Ishikawa (cell line): ENCODE data around the gene GCAT.

Experiments used
- CEBPB ChIP-seq: IDR thresholded peaks from 2 replicates; pipeline ENCODE4 v1.6.1; 2012
- CREB1 ChIP-seq: IDR thresholded peaks from 2 replicates; pipeline ENCODE4 v1.6.1; 2012; ENCODE audit warnings: low read depth
- EGR1 ChIP-seq: IDR thresholded peaks from 2 replicates; pipeline ENCODE4 v1.6.1; 2012
- EP300 ChIP-seq: IDR thresholded peaks from 2 replicates; pipeline ENCODE4 v1.6.1; 2012; ENCODE audit warnings: borderline replicate concordance
- FOXM1 ChIP-seq: IDR thresholded peaks from 2 replicates; pipeline ENCODE4 v1.6.1; 2012; ENCODE audit warnings: low read depth, borderline replicate concordance
- NFIC ChIP-seq: IDR thresholded peaks from 2 replicates; pipeline ENCODE4 v1.6.1; 2012
- RAD21 ChIP-seq: IDR thresholded peaks from 2 replicates; pipeline ENCODE4 v1.6.1; 2012; ENCODE audit warnings: low read depth
- REST ChIP-seq: IDR thresholded peaks from 2 replicates; pipeline ENCODE4 v1.6.1; 2012; ENCODE audit warnings: low read depth, mild to moderate bottlenecking
- TAF1 ChIP-seq: IDR thresholded peaks from 2 replicates; pipeline ENCODE4 v1.6.1; 2012; ENCODE audit warnings: low read depth, mild to moderate bottlenecking
- TCF12 ChIP-seq: IDR thresholded peaks from 2 replicates; pipeline ENCODE4 v1.6.1; 2012; ENCODE audit warnings: low read depth
- TEAD4 ChIP-seq: IDR thresholded peaks from 2 replicates; pipeline ENCODE4 v1.6.1; 2012
- YY1 ChIP-seq: IDR thresholded peaks from 2 replicates; pipeline ENCODE4 v1.6.1; 2012; ENCODE audit warnings: low read depth
- ZBTB7A ChIP-seq: IDR thresholded peaks from 2 replicates; pipeline ENCODE4 v1.6.1; 2012; ENCODE audit warnings: low read depth
- TF ChIP-seq, protein P1 (sequence below): IDR thresholded peaks from 2 replicates; pipeline ENCODE4 v1.6.1; 2012
- TF ChIP-seq, protein P2 (sequence below): IDR thresholded peaks from 2 replicates; pipeline ENCODE4 v1.6.1; 2012

Gene GCAT

GRCh38 chr22:37782340-37783168, 25.2 kb upstream of the GCAT start:
- no peak for TF ChIP-seq TCF12
- no peak for TF ChIP-seq RAD21
- TF ChIP-seq ZBTB7A, result no peak
- no peak for TF ChIP-seq YY1
- TF ChIP-seq, protein P1, sequence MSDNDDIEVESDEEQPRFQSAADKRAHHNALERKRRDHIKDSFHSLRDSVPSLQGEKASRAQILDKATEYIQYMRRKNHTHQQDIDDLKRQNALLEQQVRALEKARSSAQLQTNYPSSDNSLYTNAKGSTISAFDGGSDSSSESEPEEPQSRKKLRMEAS, result no peak
- TF ChIP-seq TAF1, result no peak
- TF ChIP-seq FOXM1, result no peak
- no peak for TF ChIP-seq TEAD4
- TF ChIP-seq CEBPB, result no peak
- no peak for TF ChIP-seq NFIC
- TF ChIP-seq, protein P2, sequence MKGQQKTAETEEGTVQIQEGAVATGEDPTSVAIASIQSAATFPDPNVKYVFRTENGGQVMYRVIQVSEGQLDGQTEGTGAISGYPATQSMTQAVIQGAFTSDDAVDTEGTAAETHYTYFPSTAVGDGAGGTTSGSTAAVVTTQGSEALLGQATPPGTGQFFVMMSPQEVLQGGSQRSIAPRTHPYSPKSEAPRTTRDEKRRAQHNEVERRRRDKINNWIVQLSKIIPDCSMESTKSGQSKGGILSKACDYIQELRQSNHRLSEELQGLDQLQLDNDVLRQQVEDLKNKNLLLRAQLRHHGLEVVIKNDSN, result no peak
- no peak for TF ChIP-seq CREB1
- TF ChIP-seq EGR1, result no peak
- no peak for TF ChIP-seq EP300
- TF ChIP-seq REST, result no peak

DNA sequence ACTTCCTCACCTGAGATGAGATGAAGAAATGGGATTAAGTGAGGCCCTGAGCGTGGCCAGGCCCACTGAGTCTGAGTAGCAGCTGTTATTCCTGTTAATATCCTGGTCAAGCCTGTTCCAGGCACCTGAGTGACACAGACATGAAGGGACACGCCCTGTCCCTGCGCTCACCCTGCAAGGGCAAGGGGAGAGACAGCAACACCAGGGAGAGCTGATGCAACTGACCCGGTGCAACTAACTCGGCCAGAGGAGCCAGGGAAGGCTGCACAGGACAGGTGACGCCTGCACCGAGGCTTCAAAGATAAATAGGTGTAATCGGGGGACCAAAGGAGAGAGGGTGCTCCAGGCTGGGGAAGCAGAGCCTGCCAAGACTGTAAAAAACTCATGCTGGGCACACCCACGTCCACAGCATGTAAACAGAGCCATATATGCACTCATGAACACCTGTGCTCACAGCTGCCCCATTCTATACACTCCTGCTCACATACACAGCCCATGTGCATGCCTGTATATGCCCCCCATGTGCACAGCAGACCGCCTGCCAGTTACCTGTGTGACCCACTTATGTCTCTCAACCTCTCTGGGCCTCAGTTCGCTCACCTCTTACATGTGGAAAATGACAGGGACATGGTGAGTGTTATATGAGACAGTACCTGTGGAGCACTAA, 22.8 kb upstream of the GCAT start:
- no peak for TF ChIP-seq RAD21

GRCh38 chr22:37790234-37790633, 17.5 kb upstream of the GCAT start:
- TF ChIP-seq, protein P2, result no peak
- no peak for TF ChIP-seq CEBPB
- TF ChIP-seq YY1, result no peak
- no peak for TF ChIP-seq TCF12
- TF ChIP-seq EP300, result no peak

- no peak for TF ChIP-seq REST
- TF ChIP-seq CREB1, result no peak
- TF ChIP-seq CEBPB, result no peak
- no peak for TF ChIP-seq NFIC
- TF ChIP-seq ZBTB7A, result no peak
- TF ChIP-seq EP300, result no peak
- TF ChIP-seq, protein P1, result no peak
Observed at GRCh38 chr22:37792494-37792893, 15.2 kb upstream of the GCAT start.

GRCh38 chr22:37794376-37794775, 13.4 kb upstream of the GCAT start:
- no peak for TF ChIP-seq CREB1
- TF ChIP-seq TCF12, result no peak
- TF ChIP-seq, protein P2, result no peak
- no peak for TF ChIP-seq RAD21
- no peak for TF ChIP-seq REST
- no peak for TF ChIP-seq YY1
- no peak for TF ChIP-seq TEAD4
- no peak for TF ChIP-seq TAF1
